ENCODE data around the gene SCYGR6. TPM values are rescaled to one million over a fixed set of nuclear protein-coding genes. Genes with fewer than 3 reads are reported as not detected.
A peak's percentile ranks its signal among the peaks of the same experiment; 100 is the strongest.

SCYGR6 gene
- total RNA-seq, 1 donor: not detected

DNA sequence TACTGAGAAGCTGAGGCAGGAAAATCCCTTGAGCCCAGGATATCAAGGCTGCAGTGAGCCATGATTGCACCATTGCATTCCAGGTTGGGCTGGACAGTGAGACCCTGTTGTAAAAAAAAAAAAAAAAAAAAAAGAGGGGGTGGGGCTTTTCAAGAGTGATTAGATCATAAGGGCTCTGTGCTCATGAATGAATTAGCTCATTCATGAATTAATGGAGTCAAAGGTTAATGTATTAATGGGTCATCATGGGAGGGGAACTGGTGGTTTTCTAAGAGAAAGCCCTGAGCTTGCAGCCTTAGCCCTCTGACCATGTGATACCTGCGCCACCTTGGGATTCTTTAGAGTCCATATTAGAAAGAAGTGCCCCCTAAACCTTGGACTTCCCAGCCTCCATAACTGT, 11.3 kb downstream of the SCYGR6 start:
- TF ChIP-seq, protein P1, sequence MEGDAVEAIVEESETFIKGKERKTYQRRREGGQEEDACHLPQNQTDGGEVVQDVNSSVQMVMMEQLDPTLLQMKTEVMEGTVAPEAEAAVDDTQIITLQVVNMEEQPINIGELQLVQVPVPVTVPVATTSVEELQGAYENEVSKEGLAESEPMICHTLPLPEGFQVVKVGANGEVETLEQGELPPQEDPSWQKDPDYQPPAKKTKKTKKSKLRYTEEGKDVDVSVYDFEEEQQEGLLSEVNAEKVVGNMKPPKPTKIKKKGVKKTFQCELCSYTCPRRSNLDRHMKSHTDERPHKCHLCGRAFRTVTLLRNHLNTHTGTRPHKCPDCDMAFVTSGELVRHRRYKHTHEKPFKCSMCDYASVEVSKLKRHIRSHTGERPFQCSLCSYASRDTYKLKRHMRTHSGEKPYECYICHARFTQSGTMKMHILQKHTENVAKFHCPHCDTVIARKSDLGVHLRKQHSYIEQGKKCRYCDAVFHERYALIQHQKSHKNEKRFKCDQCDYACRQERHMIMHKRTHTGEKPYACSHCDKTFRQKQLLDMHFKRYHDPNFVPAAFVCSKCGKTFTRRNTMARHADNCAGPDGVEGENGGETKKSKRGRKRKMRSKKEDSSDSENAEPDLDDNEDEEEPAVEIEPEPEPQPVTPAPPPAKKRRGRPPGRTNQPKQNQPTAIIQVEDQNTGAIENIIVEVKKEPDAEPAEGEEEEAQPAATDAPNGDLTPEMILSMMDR (IDR thresholded peaks at IDR 0.05; ENCODE audit: insufficient read depth, low read length): no peak
- no peak overlapping the region for H3K4me3 ChIP-seq (ENCODE audit: low read depth, low read length)
- no peak for DNase-seq (ENCODE audit: low read depth)

- DNase-seq (ENCODE audit: low read depth): no peak
- no peak overlapping the region for H3K4me3 ChIP-seq (ENCODE audit: low read depth, low read length)
- TF ChIP-seq, protein P1 (IDR thresholded peaks at IDR 0.05; ENCODE audit: insufficient read depth, low read length): no peak
These were observed 13.6 kb downstream of the SCYGR6 start for GRCh38 chr2:227710986-227711385.

DNA sequence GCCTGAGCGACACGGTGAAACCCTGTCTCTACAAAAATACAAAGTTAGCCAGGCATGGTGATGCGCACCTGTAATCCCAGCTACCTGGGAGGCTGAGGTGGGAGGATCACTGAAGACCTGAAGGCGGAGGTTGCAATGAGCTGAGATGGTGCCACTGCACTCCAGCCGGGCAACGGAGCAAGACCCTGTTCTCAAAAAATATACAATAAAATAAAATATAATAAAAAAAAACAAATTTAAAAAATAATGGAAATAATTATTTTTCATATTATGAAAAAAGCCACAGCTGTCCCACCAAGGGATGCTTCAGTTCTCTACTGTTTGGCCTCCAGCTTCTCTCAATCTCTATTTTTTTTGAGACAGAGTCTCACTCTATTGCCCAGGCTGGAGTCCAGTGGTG, 17.2 kb downstream of the SCYGR6 start:
- no peak for DNase-seq (ENCODE audit: low read depth)
- TF ChIP-seq, protein P1 (IDR thresholded peaks at IDR 0.05; ENCODE audit: insufficient read depth, low read length): no peak
- H3K4me3 ChIP-seq (ENCODE audit: low read depth, low read length): no peak overlapping the region

- DNase-seq (ENCODE audit: low read depth): no peak
These were observed 17.7 kb downstream of the SCYGR6 start for GRCh38 chr2:227706859-227707258.

DNA sequence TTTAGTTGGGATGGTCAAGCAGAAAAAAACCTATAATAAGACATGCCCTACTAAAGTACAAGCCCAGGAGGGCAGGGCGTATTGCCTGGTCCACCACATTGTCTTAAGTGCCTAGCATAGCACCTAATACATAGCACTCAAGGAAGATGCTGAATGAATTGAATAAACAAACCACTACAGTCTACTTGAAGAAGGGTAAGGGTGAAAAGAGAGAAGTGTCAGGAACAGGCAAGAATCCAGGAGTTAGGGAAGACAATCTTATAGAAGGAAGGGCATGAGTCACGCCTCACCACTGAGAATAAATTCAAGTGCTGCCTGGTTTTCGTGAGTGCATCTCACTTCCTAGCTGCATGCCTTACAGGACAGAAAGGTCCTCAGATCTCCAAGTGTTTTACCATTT, 20.6 kb downstream of the SCYGR6 start:
- TF ChIP-seq, protein P1 (IDR thresholded peaks at IDR 0.05; ENCODE audit: insufficient read depth, low read length): no peak
- peak; percentile 25 for DNase-seq (ENCODE audit: low read depth)
- no peak overlapping the region for H3K4me3 ChIP-seq (ENCODE audit: low read depth, low read length)

More at GRCh38 chr2:227706859-227707258, 17.7 kb downstream of the SCYGR6 start:
- H3K4me3 ChIP-seq (ENCODE audit: low read depth, low read length): no peak overlapping the region
- TF ChIP-seq, protein P1 (IDR thresholded peaks at IDR 0.05; ENCODE audit: insufficient read depth, low read length): no peak

- DNase-seq (ENCODE audit: low read depth): peak; percentile 48
- TF ChIP-seq, protein P1 (IDR thresholded peaks at IDR 0.05; ENCODE audit: insufficient read depth, low read length): no peak
These were observed 21.3 kb downstream of the SCYGR6 start for GRCh38 chr2:227703280-227703732.

DNA sequence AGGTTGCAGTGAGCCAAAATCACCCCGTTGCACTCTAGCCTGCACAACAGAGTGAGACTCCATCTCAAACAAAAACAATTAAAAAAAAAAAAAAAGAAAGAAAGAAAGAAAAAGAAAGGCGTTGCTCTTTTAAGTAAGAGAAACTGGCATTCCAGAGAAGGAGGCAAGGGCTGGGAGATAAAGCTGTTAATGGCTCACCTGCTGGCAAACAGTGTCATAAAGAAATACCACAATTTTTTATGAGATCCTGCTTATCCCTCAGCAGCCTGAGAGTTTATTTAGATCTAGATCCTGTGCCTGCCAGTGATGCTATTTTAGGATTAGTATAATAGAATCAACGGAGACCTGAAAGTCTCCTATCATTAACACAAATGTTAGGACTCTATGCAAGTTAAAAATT, 23.0 kb downstream of the SCYGR6 start:
- no peak overlapping the region for H3K4me3 ChIP-seq (ENCODE audit: low read depth, low read length)
- DNase-seq (ENCODE audit: low read depth): no peak
- TF ChIP-seq, protein P1 (IDR thresholded peaks at IDR 0.05; ENCODE audit: insufficient read depth, low read length): no peak

More at GRCh38 chr2:227703280-227703732, 21.3 kb downstream of the SCYGR6 start:
- no peak overlapping the region for H3K4me3 ChIP-seq (ENCODE audit: low read depth, low read length)

Measured in fibroblast of the aortic adventitia (primary cell).